GM18861 (cell line): ENCODE data around the gene SLAMF1.

Experiments
- ATAC-seq: cut with Tn5 transposase; IDR thresholded peaks from one replicate; pipeline ENCODE4 v1.9.1; 2021; ENCODE audit not compliant: unreplicated experiment

SLAMF1 gene

GRCh38 chr1:160625725-160626498 is 20.9 kb downstream of the SLAMF1 start:
- ATAC-seq = no peak

GRCh38 chr1:160625321-160625720 is 21.5 kb downstream of the SLAMF1 start:
- ATAC-seq = no peak

GRCh38 chr1:160624464-160624863 is 22.4 kb downstream of the SLAMF1 start:
- ATAC-seq = no peak

- ATAC-seq = no peak
These were observed 23.0 kb downstream of the SLAMF1 start for GRCh38 chr1:160623862-160624261.

GRCh38 chr1:160623227-160623633 is 23.6 kb downstream of the SLAMF1 start:
- ATAC-seq = no peak

- ATAC-seq = no peak
These were observed 24.2 kb downstream of the SLAMF1 start for GRCh38 chr1:160622501-160623226.

- ATAC-seq = no peak
These were observed 25.0 kb downstream of the SLAMF1 start for GRCh38 chr1:160621633-160622413.

- no peak for ATAC-seq
These were observed 25.8 kb downstream of the SLAMF1 start for GRCh38 chr1:160620942-160621632.

GRCh38 chr1:160619742-160620277 is 27.0 kb downstream of the SLAMF1 start:
- no peak for ATAC-seq

GRCh38 chr1:160618763-160619274 is 28.0 kb downstream of the SLAMF1 start:
- no peak for ATAC-seq

- ATAC-seq = no peak
These were observed 28.5 kb downstream of the SLAMF1 start for GRCh38 chr1:160618327-160618726.

GRCh38 chr1:160615660-160616059 is 31.2 kb downstream of the SLAMF1 start:
- no peak for ATAC-seq

GRCh38 chr1:160614410-160614809 is 32.4 kb downstream of the SLAMF1 start:
- no peak for ATAC-seq

- no peak for ATAC-seq
These were observed 34.1 kb downstream of the SLAMF1 start for GRCh38 chr1:160612613-160613218.

- no peak for ATAC-seq
These were observed 36.1 kb downstream of the SLAMF1 start for GRCh38 chr1:160610569-160611242.

- ATAC-seq = no peak
These were observed 37.9 kb downstream of the SLAMF1 start for GRCh38 chr1:160608941-160609340.

GRCh38 chr1:160608514-160608913 is 38.3 kb downstream of the SLAMF1 start:
- ATAC-seq = no peak

GRCh38 chr1:160608057-160608456 is 38.8 kb downstream of the SLAMF1 start:
- ATAC-seq = no peak

GRCh38 chr1:160607672-160608032 is 39.2 kb downstream of the SLAMF1 start:
- no peak for ATAC-seq
